ENCODE data around the gene NPHP3. TPM values are rescaled to one million over a fixed set of nuclear protein-coding genes. Genes with fewer than 3 reads are reported as not detected.

The NPHP3 gene, protein sequence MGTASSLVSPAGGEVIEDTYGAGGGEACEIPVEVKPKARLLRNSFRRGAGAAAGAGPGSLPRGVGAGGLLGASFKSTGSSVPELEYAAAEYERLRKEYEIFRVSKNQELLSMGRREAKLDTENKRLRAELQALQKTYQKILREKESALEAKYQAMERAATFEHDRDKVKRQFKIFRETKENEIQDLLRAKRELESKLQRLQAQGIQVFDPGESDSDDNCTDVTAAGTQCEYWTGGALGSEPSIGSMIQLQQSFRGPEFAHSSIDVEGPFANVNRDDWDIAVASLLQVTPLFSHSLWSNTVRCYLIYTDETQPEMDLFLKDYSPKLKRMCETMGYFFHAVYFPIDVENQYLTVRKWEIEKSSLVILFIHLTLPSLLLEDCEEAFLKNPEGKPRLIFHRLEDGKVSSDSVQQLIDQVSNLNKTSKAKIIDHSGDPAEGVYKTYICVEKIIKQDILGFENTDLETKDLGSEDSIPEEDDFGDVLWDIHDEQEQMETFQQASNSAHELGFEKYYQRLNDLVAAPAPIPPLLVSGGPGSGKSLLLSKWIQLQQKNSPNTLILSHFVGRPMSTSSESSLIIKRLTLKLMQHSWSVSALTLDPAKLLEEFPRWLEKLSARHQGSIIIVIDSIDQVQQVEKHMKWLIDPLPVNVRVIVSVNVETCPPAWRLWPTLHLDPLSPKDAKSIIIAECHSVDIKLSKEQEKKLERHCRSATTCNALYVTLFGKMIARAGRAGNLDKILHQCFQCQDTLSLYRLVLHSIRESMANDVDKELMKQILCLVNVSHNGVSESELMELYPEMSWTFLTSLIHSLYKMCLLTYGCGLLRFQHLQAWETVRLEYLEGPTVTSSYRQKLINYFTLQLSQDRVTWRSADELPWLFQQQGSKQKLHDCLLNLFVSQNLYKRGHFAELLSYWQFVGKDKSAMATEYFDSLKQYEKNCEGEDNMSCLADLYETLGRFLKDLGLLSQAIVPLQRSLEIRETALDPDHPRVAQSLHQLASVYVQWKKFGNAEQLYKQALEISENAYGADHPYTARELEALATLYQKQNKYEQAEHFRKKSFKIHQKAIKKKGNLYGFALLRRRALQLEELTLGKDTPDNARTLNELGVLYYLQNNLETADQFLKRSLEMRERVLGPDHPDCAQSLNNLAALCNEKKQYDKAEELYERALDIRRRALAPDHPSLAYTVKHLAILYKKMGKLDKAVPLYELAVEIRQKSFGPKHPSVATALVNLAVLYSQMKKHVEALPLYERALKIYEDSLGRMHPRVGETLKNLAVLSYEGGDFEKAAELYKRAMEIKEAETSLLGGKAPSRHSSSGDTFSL (N-terminal part only)
- total RNA-seq (2021) (23.4 and 26.5 TPM in 2 replicates), Bru-seq, nascent RNA (percentile 74 among the genes with signal in this experiment), BruChase-seq, experiment 1, labeled RNA remaining after a 2-hour chase (percentile 91 among the genes with signal in this experiment), BruChase-seq, experiment 2, labeled RNA remaining after a 6-hour chase (percentile 92 among the genes with signal in this experiment)
- long read RNA-seq, full-length matches to known transcripts, result 3 of 10 reads
- long read RNA-seq, partial matches to known transcripts, result 3 of 10 reads
- long read RNA-seq, other reads (novel, unspliced or antisense), result 4 of 10 reads

DNA sequence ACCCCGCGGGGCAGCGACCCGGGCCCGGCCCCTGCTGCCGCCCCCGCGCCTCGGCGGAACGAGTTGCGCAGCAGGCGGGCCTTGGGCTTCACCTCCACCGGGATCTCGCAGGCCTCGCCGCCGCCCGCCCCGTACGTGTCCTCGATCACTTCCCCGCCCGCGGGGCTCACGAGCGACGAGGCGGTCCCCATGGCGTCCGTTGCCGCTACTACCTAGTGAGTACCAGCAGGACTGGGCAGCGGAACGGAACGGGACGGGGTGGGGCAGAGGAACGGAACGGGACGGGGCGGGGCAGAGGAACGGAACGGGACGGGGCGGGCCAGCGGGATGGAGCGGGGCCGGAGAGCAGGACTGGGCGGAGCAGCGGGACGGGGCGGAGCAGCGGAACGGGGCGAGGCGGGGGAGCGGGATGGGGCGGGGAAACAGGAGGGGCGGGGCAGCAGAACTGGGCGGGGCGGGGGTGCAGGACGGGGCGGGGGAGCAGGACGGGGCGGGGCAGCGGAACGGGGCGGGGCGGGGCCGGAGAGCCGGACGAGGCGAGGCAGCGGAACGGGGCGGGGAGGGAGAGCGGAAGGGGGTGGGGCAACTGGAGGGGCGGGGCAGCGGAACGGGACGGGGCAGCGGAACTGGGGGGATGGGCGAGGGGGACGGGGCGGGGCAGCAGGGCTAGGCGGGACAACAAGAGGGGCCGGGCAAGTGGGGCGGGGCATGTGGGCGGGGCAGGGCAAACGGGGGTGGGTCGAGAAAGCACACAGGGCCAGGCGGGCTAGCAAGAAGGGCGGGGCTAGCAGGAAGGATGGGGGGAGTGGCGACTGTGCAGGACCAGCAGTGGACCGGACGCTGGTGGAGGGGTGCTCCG lies at the start of gene NPHP3:
Gene NPHP3, minus strand, starts transcription at position 245 of the 859 bp plus-strand sequence. Its CDS starts 54 bp downstream, at position 191.
- H4K20me1 ChIP-seq (ENCODE audit: insufficient read depth), result no peaks in the 10 kb centered on the region

DNA sequence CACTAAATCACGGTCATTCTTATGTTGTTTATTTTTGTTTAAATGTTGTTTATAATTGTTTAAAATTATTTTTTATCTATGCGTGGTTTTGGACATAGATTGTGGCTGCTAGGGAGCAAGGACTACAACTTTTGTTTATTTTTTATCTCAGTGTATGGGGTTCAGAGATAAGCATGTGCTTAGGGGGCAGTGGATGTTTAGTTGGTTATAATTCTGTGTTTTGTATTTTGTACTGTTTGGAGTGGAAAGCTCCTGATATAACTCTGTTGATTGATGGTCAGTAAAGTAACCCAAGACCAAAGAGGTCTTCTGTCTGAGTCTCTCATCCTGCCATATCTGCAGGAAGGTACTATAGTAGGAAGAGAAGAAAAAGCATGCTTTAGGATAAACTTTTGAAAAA lies 36.5 kb upstream of the NPHP3 start:
- H3K36me3 ChIP-seq (ENCODE audit: low read depth), result no peaks in the 10 kb centered on the region
- H3K4me1 ChIP-seq (replicated peaks; ENCODE audit: insufficient read depth), result no peaks in the 10 kb centered on the region
- BruUV-seq (replicated peaks), result no TSS peak
- H3K4me3 ChIP-seq, result no peak overlapping the region
- ChIA-PET CTCF (no interaction called here), POLR2A (ENCODE audit: unreplicated experiment) (no interaction called here)
- no peaks in the 10 kb centered on the region for H3F3A ChIP-seq (ENCODE audit: insufficient read depth, low read depth)
- no peaks in the 10 kb centered on the region for H3K9me2 ChIP-seq (ENCODE audit: insufficient read depth)
- no peak for DNase-seq
- no peak overlapping the region for H2AFZ ChIP-seq
- peaks cover 4% of the 10 kb centered on the region; the same call in 1 of the 2 replicates for H3K27me3 ChIP-seq (ENCODE audit: insufficient read depth, low read depth)
- H3K4me2 ChIP-seq, result no peak overlapping the region
- H3K27ac ChIP-seq, result no peak overlapping the region
- TF ChIP-seq, protein P1, sequence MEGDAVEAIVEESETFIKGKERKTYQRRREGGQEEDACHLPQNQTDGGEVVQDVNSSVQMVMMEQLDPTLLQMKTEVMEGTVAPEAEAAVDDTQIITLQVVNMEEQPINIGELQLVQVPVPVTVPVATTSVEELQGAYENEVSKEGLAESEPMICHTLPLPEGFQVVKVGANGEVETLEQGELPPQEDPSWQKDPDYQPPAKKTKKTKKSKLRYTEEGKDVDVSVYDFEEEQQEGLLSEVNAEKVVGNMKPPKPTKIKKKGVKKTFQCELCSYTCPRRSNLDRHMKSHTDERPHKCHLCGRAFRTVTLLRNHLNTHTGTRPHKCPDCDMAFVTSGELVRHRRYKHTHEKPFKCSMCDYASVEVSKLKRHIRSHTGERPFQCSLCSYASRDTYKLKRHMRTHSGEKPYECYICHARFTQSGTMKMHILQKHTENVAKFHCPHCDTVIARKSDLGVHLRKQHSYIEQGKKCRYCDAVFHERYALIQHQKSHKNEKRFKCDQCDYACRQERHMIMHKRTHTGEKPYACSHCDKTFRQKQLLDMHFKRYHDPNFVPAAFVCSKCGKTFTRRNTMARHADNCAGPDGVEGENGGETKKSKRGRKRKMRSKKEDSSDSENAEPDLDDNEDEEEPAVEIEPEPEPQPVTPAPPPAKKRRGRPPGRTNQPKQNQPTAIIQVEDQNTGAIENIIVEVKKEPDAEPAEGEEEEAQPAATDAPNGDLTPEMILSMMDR (conservative IDR thresholded peaks at IDR 0.05), result no peak
- no peak for TF ChIP-seq EZH2 (IDR thresholded peaks at IDR 0.05; ENCODE audit: low read depth)
- intact Hi-C loops (cut with micrococcal nuclease; ENCODE audit: unreplicated experiment), result no loop called here
- no peaks in the 10 kb centered on the region for H3K79me2 ChIP-seq (ENCODE audit: low read depth)
- H3K9me3 ChIP-seq (ENCODE audit: insufficient read depth, low read depth), result no peaks in the 10 kb centered on the region
- no peaks in the 10 kb centered on the region for H4K20me1 ChIP-seq (ENCODE audit: insufficient read depth)

More for the DNA sequence above, at the start of gene NPHP3:
- TF ChIP-seq, protein P1 (conservative IDR thresholded peaks at IDR 0.05), result no peak
- TF ChIP-seq EZH2 (IDR thresholded peaks at IDR 0.05; ENCODE audit: low read depth), result no peak
- H3K27me3 ChIP-seq (ENCODE audit: insufficient read depth, low read depth), result no peaks in the 10 kb centered on the region
- peak within 1 kb of the TSS; percentile 91 for H3K4me3 ChIP-seq
- peak within 1 kb of the TSS; percentile 33 for H3K27ac ChIP-seq
- no peaks in the 10 kb centered on the region for H3K36me3 ChIP-seq (ENCODE audit: low read depth)
- no peaks in the 10 kb centered on the region for H3K9me3 ChIP-seq (ENCODE audit: insufficient read depth, low read depth)
- peak within 1 kb of the TSS; percentile 95 for H2AFZ ChIP-seq
- POLR2A ChIA-PET (ENCODE audit: unreplicated experiment), result interaction anchor here (0.6 kb wide), 1 partner anchor 851 kb away, joined by 3 read pairs; the partner anchor contains the start of gene CDV3
- intact Hi-C loops (cut with micrococcal nuclease; ENCODE audit: unreplicated experiment), result loop anchor here (2.0 to 10.0 kb wide), 6 partner anchors 850 to 1765 kb away; partner anchors contain the start of genes ANAPC13, CDV3, CEP63 and SRPRB
- H3K9me2 ChIP-seq (ENCODE audit: insufficient read depth), result no peaks in the 10 kb centered on the region
- H3K79me2 ChIP-seq (ENCODE audit: low read depth), result peaks cover 15% of the 10 kb centered on the region; the same call in 1 of the 2 replicates
- H3K4me1 ChIP-seq (replicated peaks; ENCODE audit: insufficient read depth), result peaks cover 13% of the 10 kb centered on the region
- peak; percentile 74 to 93 for DNase-seq
- no TSS peak for BruUV-seq (replicated peaks)
- H3F3A ChIP-seq (ENCODE audit: insufficient read depth, low read depth), result peaks cover 11% of the 10 kb centered on the region; the same call in 1 of the 2 replicates
- CTCF ChIA-PET, result interaction anchor here (0.6 kb wide), 1 partner anchor 88 kb away, joined by 8 read pairs; no protein-coding TSS in a partner anchor
- H3K4me2 ChIP-seq, result peak within 1 kb of the TSS; percentile 87
